ENCODE results near the gene ARHGAP27. TPM values are rescaled to one million over a fixed set of nuclear protein-coding genes. Genes with fewer than 3 reads are reported as not detected.

ARHGAP27 gene
- polyA plus RNA-seq, 3 donors, result 47.2 to 315 (median 55.0) TPM

GRCh38 chr17:45440161-45440778, 7.6 kb upstream of the ARHGAP27 start:
- Mint-ChIP-seq H3K4me3 (no peak overlapping the region), H3K27me3 (ENCODE audit: low read depth in 3 of 3) (peaks cover 0 to 2% (median 1%) of the 10 kb centered on the region in 3 donors), H3K9me3 (no peaks in the 10 kb centered on the region), H3K4me1 (peaks cover 8% of the 10 kb centered on the region), H3K27ac (no peak overlapping the region), H3K36me3 (peaks cover 64 to 82% of the 10 kb centered on the region in 2 donors)
- Histone ChIP-seq H3K4me2 (replicated peaks; ENCODE audit: extremely low read depth, low read length, poor library complexity, severe bottlenecking) (no peak overlapping the region), H3K79me2 (ENCODE audit: insufficient read depth, low read length) (no peaks in the 10 kb centered on the region), H3K4me3 (replicated peaks in 1 of 3; ENCODE audit: low read depth in 2 of 3, low read length in 3 of 3) (no peak overlapping the region), H3K9me3 (replicated peaks in 1 of 2; ENCODE audit: control insufficient read depth in 1 of 2, insufficient read depth in 1 of 2, low read length in 2 of 2) (no peaks in the 10 kb centered on the region), H2AFZ (ENCODE audit: insufficient read depth, low read depth, low read length, poor library complexity, severe bottlenecking) (no peak overlapping the region), H4K20me1 (ENCODE audit: insufficient read depth, low read length) (peaks cover 35% of the 10 kb centered on the region), H3K4me1 (ENCODE audit: control insufficient read depth in 1 of 2, insufficient read depth in 2 of 2, low read length in 2 of 2) (no peaks in the 10 kb centered on the region), H3K36me3 (replicated peaks in 1 of 2; ENCODE audit: control insufficient read depth in 1 of 2, insufficient read depth in 2 of 2, low read length in 2 of 2) (peaks cover 79 to 81% of the 10 kb centered on the region in 2 donors), H3K9ac (ENCODE audit: insufficient read depth, low read length, poor library complexity, severe bottlenecking) (no peak overlapping the region), H3K27me3 (ENCODE audit: control insufficient read depth in 2 of 2, insufficient read depth in 2 of 2, low read length in 2 of 2) (no peaks in the 10 kb centered on the region), H3K27ac (ENCODE audit: low read depth in 1 of 2, low read length in 2 of 2) (no peak overlapping the region)
- TF ChIP-seq, protein P1, sequence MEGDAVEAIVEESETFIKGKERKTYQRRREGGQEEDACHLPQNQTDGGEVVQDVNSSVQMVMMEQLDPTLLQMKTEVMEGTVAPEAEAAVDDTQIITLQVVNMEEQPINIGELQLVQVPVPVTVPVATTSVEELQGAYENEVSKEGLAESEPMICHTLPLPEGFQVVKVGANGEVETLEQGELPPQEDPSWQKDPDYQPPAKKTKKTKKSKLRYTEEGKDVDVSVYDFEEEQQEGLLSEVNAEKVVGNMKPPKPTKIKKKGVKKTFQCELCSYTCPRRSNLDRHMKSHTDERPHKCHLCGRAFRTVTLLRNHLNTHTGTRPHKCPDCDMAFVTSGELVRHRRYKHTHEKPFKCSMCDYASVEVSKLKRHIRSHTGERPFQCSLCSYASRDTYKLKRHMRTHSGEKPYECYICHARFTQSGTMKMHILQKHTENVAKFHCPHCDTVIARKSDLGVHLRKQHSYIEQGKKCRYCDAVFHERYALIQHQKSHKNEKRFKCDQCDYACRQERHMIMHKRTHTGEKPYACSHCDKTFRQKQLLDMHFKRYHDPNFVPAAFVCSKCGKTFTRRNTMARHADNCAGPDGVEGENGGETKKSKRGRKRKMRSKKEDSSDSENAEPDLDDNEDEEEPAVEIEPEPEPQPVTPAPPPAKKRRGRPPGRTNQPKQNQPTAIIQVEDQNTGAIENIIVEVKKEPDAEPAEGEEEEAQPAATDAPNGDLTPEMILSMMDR (IDR thresholded peaks at IDR 0.05), result no peak
- WGBS (ENCODE audit: insufficient coverage), result 83% methylated on average over 7 of the region's 10 CpGs
- intact Hi-C loops (cut with micrococcal nuclease), result no loop called here
- DNase-seq, result no peak

GRCh38 chr17:45438931-45439610, 6.4 kb upstream of the ARHGAP27 start:
- Mint-ChIP-seq H3K9me3 (no peaks in the 10 kb centered on the region), H3K27me3 (ENCODE audit: low read depth in 3 of 3) (peaks cover 0 to 2% (median 1%) of the 10 kb centered on the region in 3 donors), H3K4me1 (peaks cover 15% of the 10 kb centered on the region), H3K4me3 (no peak overlapping the region), H3K27ac (no peak overlapping the region), H3K36me3 (peaks cover 58 to 80% of the 10 kb centered on the region in 2 donors)
- Histone ChIP-seq H3K4me2 (replicated peaks; ENCODE audit: extremely low read depth, low read length, poor library complexity, severe bottlenecking) (no peak overlapping the region), H3K79me2 (ENCODE audit: insufficient read depth, low read length) (no peaks in the 10 kb centered on the region), H3K27me3 (ENCODE audit: control insufficient read depth in 2 of 2, insufficient read depth in 2 of 2, low read length in 2 of 2) (no peaks in the 10 kb centered on the region), H3K36me3 (replicated peaks in 1 of 2; ENCODE audit: control insufficient read depth in 1 of 2, insufficient read depth in 2 of 2, low read length in 2 of 2) (peaks cover 69 to 76% of the 10 kb centered on the region in 2 donors), H3K9me3 (replicated peaks in 1 of 2; ENCODE audit: control insufficient read depth in 1 of 2, insufficient read depth in 1 of 2, low read length in 2 of 2) (no peaks in the 10 kb centered on the region), H4K20me1 (ENCODE audit: insufficient read depth, low read length) (peaks cover 42% of the 10 kb centered on the region), H3K4me3 (replicated peaks in 1 of 3; ENCODE audit: low read depth in 2 of 3, low read length in 3 of 3) (no peak overlapping the region), H3K4me1 (ENCODE audit: control insufficient read depth in 1 of 2, insufficient read depth in 2 of 2, low read length in 2 of 2) (peaks cover 1 to 2% of the 10 kb centered on the region in 2 donors), H2AFZ (ENCODE audit: insufficient read depth, low read depth, low read length, poor library complexity, severe bottlenecking) (no peak overlapping the region), H3K9ac (ENCODE audit: insufficient read depth, low read length, poor library complexity, severe bottlenecking) (no peak overlapping the region), H3K27ac (ENCODE audit: low read depth in 1 of 2, low read length in 2 of 2) (no peak overlapping the region)
- 97% methylated on average over 8 of the region's 11 CpGs for WGBS (ENCODE audit: insufficient coverage)
- intact Hi-C loops (cut with micrococcal nuclease), result no loop called here
- DNase-seq, result no peak
- TF ChIP-seq, protein P1 (IDR thresholded peaks at IDR 0.05), result no peak
